ENCODE measurements around the gene PRSS38.

The PRSS38 gene

DNA sequence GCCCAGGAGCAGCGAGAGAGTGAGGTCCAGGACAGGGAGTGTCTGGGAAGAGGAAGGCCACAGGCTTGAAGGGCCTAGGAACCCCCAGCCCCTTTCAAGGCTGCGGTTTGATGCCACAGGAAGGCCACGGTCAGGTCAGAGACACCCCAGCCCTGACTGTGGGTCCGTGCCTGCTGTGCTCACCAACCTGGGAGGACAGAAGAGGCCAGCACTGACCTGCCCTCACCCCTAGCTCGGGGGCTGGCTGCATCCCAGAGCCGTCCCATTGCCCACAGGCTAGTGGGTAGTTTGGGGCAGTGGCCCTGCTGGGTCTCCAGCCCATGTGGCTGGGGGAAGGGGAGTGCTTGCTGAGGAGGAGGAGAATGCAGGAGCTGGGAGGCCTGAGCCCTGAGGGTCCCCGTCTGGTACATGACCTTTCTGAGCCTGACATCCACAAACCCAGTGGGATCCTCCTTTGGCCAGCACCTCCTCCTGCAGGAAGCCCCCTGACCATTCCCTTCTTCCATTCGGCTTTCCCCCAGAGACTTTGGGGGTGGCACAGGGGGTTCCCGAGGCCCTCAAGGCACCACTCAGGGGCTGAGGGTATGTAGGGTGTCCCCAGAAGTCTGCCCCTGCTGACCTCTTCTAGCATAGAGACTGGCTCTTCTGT, 77.9 kb downstream of the PRSS38 start:
- Mint-ChIP-seq H3K27me3 (no peaks in the 10 kb centered on the region), H3K36me3 (ENCODE audit: low read depth) (no peaks in the 10 kb centered on the region), H3K4me1 (ENCODE audit: low read depth) (no peaks in the 10 kb centered on the region), H3K9me3 (no peaks in the 10 kb centered on the region), H3K27ac (no peak overlapping the region), H3K4me3 (no peak overlapping the region)
- intact Hi-C loops (cut with micrococcal nuclease): no loop called here

DNA sequence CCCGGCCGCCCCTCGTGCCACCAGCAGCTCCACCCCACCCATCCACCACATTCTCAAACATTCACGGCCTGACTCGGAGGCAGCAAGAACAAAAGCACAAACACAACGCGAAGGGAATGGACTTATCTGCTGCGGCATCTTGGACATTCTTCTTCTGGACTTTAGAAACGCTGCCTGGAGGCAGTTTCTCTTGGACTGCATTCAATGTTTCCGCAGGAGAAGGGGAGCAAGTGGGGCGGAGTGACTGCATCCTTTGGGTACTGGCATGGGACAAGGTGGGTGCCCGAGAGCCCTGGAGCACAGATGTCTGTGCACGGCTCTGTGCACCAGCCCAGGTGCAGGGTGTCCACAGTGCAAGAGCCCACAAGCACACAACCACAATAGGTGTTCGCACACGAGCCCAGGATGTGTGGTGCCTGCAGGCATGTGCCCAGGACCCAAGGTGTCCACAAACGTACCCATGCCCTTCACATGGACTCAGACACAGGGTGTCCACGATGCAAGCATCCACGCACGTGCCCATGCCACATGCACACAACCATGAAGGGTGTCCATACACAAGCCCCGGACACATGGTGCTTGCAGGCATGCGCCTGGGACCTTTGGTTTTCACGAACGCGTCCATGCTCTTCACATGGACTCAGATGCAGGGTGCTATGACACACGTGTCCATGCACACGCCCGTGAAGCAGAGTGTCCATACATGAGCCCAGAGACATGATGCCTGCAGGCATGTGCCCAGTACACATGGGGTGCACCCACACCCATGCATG, 78.7 kb downstream of the PRSS38 start:
- H3K9me3 Mint-ChIP-seq: no peaks in the 10 kb centered on the region
- H3K36me3 Mint-ChIP-seq (ENCODE audit: low read depth): no peaks in the 10 kb centered on the region
- intact Hi-C loops (cut with micrococcal nuclease): no loop called here
- no peaks in the 10 kb centered on the region for H3K27me3 Mint-ChIP-seq
- H3K4me1 Mint-ChIP-seq (ENCODE audit: low read depth): no peaks in the 10 kb centered on the region
- H3K4me3 Mint-ChIP-seq: no peak overlapping the region
- H3K27ac Mint-ChIP-seq: no peak overlapping the region

DNA sequence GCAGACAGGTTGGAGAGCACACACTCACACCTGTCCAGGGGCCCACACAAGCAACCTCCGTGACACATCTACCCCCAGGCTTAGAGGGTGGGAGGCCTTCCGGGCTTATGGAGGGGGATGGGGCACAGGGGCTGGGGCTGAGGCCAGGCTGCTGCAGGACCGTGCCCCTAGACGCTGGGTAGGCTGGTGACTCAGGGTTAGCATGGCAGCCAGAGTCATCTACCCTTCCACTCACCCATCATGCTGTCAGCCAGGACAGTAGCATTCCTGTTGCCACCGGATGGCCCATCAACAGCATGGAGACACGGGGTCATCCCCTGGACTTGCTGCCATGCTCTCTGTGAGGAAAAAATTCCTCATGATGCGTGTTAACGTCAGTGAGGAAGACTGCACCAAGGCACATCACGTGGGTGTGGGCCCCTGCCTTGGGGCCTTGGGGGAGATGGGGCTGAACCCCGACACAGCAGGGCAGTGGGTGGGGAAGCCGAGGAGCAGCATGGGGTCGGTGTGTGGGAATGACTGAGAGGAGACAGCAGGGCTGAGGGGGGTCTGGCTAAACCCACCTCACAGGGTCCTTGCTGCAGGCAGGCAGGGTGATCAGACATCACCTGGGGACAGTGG, 79.5 kb downstream of the PRSS38 start:
- no peak overlapping the region for H3K27ac Mint-ChIP-seq
- H3K36me3 Mint-ChIP-seq (ENCODE audit: low read depth): no peaks in the 10 kb centered on the region
- no peaks in the 10 kb centered on the region for H3K27me3 Mint-ChIP-seq
- intact Hi-C loops (cut with micrococcal nuclease): no loop called here
- H3K4me3 Mint-ChIP-seq: no peak overlapping the region
- no peaks in the 10 kb centered on the region for H3K9me3 Mint-ChIP-seq
- H3K4me1 Mint-ChIP-seq (ENCODE audit: low read depth): no peaks in the 10 kb centered on the region

Data from dendritic cell treated with granulocyte-macrophage colony-stimulating factor and Interleukin-4, amounts not matched to agents 40 ng/mL and 50 ng/mL, for 4 days (primary cell).